ENCODE measurements around the gene RBM44.
"Not testable (repeated sequence)": the region's sequence is repeated elsewhere in the genome, so short reads cannot be mapped to it uniquely, and the experiment has no call there.

Gene RBM44

GRCh38 chr2:237859533-237860272 is 61.1 kb downstream of the RBM44 start, which contains the start of gene RAMP1:
RAMP1 (plus strand) TSS chr2:237859623; CDS start chr2:237859676, 53 bp downstream.
- DNase-seq: no peak

- DNase-seq: no peak
Observed at GRCh38 chr2:237860273-237860935, 61.8 kb downstream of the RBM44 start.

GRCh38 chr2:237861875-237862527 is 63.4 kb downstream of the RBM44 start:
- no peak for DNase-seq

DNA sequence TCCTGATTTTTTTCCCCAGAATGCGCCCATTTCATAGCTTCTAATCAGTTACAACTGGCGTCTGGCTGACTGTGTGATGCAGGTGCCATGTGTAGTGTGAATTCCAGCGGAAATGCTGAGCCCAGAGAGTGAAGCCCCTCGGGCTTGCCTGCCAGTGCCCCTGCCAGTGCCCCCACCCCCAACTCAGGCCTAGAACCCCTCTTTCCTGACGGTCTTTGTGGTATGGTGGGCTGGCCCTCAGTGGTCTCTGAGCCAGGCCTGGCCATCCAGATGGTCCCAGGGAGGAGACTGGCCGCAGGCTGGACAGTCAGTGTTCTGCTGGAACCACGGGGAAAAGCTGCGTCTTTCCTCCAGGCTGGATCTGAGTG is 63.9 kb downstream of the RBM44 start:
- DNase-seq: no peak

DNA sequence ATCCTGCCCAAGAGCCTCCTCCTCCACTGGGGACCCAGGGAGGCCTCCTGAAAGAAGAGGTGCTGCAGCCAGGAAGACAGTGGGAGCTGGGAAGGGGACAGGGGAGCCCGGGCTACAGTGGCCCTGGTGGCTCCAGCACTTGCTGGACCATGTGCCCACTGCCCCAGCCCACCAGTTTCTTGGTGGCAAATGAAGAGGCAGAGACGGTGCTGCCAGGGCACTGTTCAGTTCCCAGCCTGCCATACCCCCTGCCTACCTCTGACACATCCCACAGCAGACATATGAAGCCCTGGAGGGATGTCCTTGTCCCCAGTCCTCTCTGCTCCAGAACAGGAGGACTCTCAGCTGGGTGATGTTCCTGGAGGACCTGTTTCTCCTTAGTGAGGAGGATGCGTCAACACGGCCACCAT is 64.5 kb downstream of the RBM44 start:
- no peak for DNase-seq

GRCh38 chr2:237863689-237864443 is 65.3 kb downstream of the RBM44 start:
- DNase-seq: no peak

DNA sequence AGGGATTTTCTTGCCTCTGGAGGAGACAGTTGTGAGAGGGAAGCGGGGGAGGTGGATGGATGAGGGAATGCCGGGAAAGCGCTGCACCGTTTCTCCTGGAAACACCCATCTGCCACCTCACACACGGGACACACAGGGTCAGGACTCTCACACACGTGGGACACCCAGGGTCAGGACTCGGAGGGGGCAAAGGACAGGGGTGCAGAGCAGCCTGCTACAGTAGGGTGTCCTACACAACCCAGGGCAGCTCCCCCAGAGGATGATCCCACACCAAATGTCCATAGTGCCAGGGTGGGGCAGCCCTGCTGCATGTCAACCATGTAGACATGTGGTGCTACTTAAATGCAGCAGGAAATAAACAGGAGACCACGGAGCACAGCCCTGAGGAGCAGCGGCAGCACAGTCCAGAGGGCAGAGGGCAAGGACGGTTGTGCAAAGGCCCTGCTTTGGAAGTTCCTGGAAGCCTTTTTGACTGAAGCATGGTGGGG is 65.9 kb downstream of the RBM44 start:
- DNase-seq: no peak

GRCh38 chr2:237864940-237865622 is 66.5 kb downstream of the RBM44 start:
- DNase-seq: no peak

GRCh38 chr2:237865623-237866041 is 67.1 kb downstream of the RBM44 start:
- DNase-seq: no peak

DNA sequence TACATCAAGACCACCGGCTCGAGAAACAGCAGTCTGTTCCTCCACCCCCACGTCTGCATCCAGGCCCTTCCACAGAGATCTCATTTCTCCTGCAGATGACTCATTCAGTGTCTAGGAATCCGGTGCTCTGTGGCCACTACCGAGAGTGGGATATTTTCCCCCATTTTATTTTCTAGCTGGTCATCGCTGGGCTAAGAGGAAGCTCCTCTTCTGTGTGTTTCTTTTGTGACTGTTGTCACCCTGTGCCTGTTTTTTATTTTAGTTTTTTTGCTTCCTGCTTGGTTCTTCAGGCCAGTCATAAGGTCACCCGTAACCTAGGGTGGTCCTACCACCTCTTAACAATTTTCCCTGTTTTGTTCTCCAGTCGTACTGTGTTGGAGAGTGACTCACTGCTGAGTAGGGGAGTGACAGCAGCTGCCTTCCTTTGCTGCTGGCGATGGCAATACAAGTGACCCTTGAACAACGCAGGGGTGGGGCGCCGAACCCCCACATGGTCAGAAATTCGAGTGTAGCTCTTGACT is 67.6 kb downstream of the RBM44 start:
- no peak for DNase-seq

DNA sequence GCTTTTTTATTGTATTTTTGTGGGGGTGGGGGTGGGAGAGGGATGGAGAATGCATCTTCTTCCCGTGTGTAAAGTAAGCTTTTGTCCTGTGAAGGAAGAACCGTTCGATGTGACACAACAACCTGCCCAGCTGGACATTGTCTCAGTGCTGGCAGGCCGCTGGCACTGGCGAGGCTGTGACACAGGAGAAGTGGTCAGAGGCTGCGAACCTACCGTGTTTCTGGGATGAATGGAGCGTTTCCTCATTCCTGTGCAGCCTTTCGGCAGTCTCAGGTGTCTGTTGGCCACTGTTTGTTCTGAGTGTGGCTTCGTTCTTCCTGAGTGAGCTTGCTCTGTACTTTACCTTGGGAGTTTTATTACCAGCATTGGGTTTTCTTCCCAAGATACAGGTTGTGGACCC is 68.9 kb downstream of the RBM44 start:
- no peak for DNase-seq

DNA sequence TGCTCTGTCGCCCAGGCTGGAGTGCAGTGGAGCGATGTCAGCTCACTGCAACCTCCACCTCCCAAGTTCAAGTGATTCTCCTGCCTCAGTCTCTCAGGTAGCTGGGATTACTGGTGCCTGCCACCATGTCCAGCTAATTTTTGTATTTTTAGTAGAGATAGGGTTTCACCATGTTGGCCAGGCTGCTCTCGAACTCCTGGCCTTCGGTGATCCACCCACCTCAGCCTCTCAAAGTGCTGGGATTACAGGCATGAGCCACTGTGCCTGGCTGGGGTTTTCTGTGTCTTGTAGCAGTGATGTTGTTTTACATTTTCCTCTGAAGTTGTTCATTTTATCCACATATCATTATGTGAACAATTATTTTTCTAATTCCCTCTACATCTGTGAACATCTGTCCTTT is 69.5 kb downstream of the RBM44 start:
- not testable (repeated sequence) for DNase-seq

GRCh38 chr2:237868631-237869342 is 70.2 kb downstream of the RBM44 start:
- peak; percentile 7 for DNase-seq

GRCh38 chr2:237869343-237870102 is 70.9 kb downstream of the RBM44 start:
- no peak for DNase-seq

DNA sequence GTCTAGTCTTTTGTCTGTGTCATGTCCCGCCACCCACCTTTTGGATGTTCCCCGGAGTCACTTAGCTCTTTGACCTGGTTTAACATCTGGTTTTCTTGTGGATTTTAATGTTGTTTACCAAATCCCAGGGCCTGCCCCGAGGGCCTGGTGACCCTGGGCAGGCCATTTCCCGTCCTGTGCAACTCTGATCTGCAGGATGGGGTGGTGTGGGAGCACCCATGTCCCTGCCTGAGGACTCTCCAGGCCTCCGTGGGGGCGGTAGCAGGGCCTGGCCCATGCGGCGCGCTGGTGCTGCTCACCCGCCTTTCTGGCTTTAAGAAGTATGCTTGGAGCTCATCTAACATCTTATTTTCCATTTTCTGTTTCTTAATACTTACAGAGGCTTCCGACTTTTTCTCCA is 71.5 kb downstream of the RBM44 start:
- DNase-seq: no peak

DNA sequence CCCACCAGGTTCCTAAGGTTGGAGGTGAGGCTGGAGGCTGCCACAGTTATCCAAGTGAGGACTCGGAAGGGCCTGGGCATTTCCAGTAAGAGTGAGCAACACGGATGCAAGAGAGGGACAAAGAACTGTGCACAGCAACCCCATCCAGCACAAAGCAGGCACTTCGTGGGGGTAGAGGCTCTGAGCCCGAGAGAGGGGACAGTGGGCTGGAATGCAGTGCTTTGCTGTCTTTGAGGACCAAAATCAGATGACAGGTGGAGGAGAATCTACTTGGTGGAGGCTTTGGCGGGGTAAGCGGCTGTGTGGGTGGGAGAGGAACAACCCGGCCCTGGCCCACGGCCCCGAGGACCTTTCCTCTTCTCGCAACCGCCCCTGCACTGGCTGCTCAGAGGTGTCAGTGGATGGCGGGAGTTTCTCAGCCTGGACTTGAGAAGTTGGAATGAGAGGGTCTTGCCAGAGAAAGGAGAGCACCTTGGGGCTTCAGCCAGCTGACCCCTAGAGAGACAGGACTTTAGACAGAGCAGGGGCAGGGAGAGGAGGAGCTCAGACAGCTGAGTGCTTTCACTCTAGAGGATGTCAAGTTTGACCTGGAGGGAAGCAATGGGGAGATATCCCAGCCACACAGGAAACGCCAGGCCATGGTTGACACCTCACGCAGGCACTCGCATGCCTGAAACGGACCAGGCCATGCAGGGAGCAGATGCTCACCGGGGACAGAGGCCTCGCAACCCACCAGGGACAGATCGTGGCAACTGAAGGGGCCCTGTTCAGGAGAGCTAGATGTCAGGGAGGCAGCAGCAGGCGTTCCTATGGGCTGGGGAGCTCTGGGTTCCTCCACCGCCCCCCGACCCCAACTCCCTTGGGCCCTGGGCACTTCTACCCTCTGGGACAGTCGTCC is 72.4 kb downstream of the RBM44 start:
- DNase-seq: no peak

GRCh38 chr2:237872178-237872887 is 73.8 kb downstream of the RBM44 start:
- no peak for DNase-seq

GRCh38 chr2:237873421-237873831 is 74.8 kb downstream of the RBM44 start:
- no peak for DNase-seq

Measured in OCI-M1 (cell line).